H1 (cell line): ENCODE data around the gene LTB4R. TPM values are rescaled to one million over a fixed set of nuclear protein-coding genes. Genes with fewer than 3 reads are reported as not detected.
A peak's percentile ranks its signal among the peaks of the same experiment; 100 is the strongest.
"Not testable (repeated sequence)": the region's sequence is repeated elsewhere in the genome, so short reads cannot be mapped to it uniquely, and the experiment has no call there.

Experiments
- CTCF ChIA-PET: fragments of 300-600 bp; sonication (Branson Sonifier 250); formaldehyde crosslinking; loops from one replicate; lab custom pipeline; 2021; ENCODE audit not compliant: partially characterized antibody; lab: Charles Lee
- POLR2A ChIA-PET: fragments of 300-600 bp; sonication (Branson Sonifier 250); formaldehyde crosslinking; loops from one replicate; lab custom pipeline; 2021; ENCODE audit warnings: inconsistent platforms; ENCODE audit not compliant: partially characterized antibody; lab: Charles Lee
- DNase-seq, 2 experiments: peaks; one replicate each; pipeline versions ENCODE4 v3.0.0 to v3.0.0-alpha.2; 2010 to 2022; ENCODE audit warnings: low spot score in 2 of 2, low read depth in 1 of 2, mixed read lengths in 1 of 2
- FAIRE-seq: peaks from 2 replicates; lab custom pipeline; 2011; peaks lifted over from hg19 to GRCh38; lab: Jason Lieb, UNC
- H2AFZ ChIP-seq: 2 replicates; pipeline ENCODE4 v1.8.1; 2012; ENCODE audit warnings: low read length, inconsistent platforms
- H2AK5ac ChIP-seq: 2 replicates; pipeline ENCODE4 v1.6.1; 2013; ENCODE audit warnings: low read depth, low read length
- H2BK120ac ChIP-seq: replicated peaks from 2 replicates; pipeline ENCODE3; 2013; ENCODE audit warnings: low read depth, low read length, inconsistent platforms
- H2BK12ac ChIP-seq: 2 replicates; pipeline ENCODE4 v1.6.1; 2013; ENCODE audit warnings: low read depth, low read length
- H2BK15ac ChIP-seq: 2 replicates; pipeline ENCODE4 v1.6.1; 2013; ENCODE audit warnings: low read length
- H2BK20ac ChIP-seq: 2 replicates; pipeline ENCODE4 v1.6.1; 2013; ENCODE audit warnings: low read length
- H2BK5ac ChIP-seq: 2 replicates; pipeline ENCODE4 v1.6.1; 2013; ENCODE audit warnings: low read depth, low read length
- H3K14ac ChIP-seq: 2 replicates; pipeline ENCODE4 v1.6.1; 2013; ENCODE audit warnings: inconsistent platforms; ENCODE audit not compliant: insufficient read length
- H3K18ac ChIP-seq: 2 replicates; pipeline ENCODE4 v1.6.1; 2013; ENCODE audit warnings: low read length; ENCODE audit errors: extremely low read depth
- H3K23ac ChIP-seq: 2 replicates; pipeline ENCODE4 v1.6.1; 2013; ENCODE audit warnings: inconsistent platforms; ENCODE audit not compliant: insufficient read length
- H3K23me2 ChIP-seq: 2 replicates; pipeline ENCODE4 v1.6.1; 2013; ENCODE audit warnings: low read depth, low read length
- H3K27ac ChIP-seq: 2 replicates; pipeline ENCODE4 v1.6.1; 2011; ENCODE audit warnings: low read depth, low read length, inconsistent platforms
- H3K27me3 ChIP-seq, 4 experiments: replicated peaks in 1 of 4; 1 replicate in 1 of 4; 2 replicates in 3 of 4; pipeline versions ENCODE4 v1.6.1 to v1.8.1; 2011 to 2013; ENCODE audit warnings: low read length in 3 of 4, mild to moderate bottlenecking in 3 of 4, inconsistent platforms in 2 of 4, mixed read lengths in 2 of 4, moderate library complexity in 1 of 4; ENCODE audit not compliant: control insufficient read depth in 3 of 4, insufficient read depth in 3 of 4; ENCODE audit errors: extremely low read depth in 1 of 4
- H3K36me3 ChIP-seq, 4 experiments: 2 replicates each; pipeline versions ENCODE4 v1.6.1 to v1.8.1; 2011 to 2013; ENCODE audit warnings: mild to moderate bottlenecking in 4 of 4, low read length in 3 of 4, moderate library complexity in 2 of 4, control low read depth in 1 of 4, inconsistent platforms in 1 of 4; ENCODE audit not compliant: insufficient read depth in 4 of 4, control insufficient read depth in 2 of 4
- H3K4ac ChIP-seq: replicated peaks from 2 replicates; pipeline ENCODE3; 2013; ENCODE audit warnings: low read length, low read depth, mixed read lengths, inconsistent platforms; ENCODE audit not compliant: insufficient read length
- H3K4me1 ChIP-seq, 4 experiments: replicated peaks in 1 of 4; 1 replicate in 1 of 4; 2 replicates in 3 of 4; pipeline versions ENCODE4 v1.6.1 to v1.8.1; 2011 to 2013; ENCODE audit warnings: low read length in 3 of 4, inconsistent platforms in 2 of 4, mixed read lengths in 1 of 4; ENCODE audit not compliant: insufficient read depth in 4 of 4, control insufficient read depth in 3 of 4
- H3K4me2 ChIP-seq, 2 experiments: 2 replicates each; pipeline versions ENCODE4 v1.6.1 to v1.8.1; 2011 to 2013; ENCODE audit warnings: low read depth in 2 of 2, low read length in 2 of 2, control low read depth in 1 of 2, inconsistent platforms in 1 of 2, mild to moderate bottlenecking in 1 of 2; ENCODE audit not compliant: insufficient read depth in 1 of 2
- H3K4me3 ChIP-seq, 4 experiments: fragments of 200-600, 300-600 bp in 1 of 4; sonication (generic), shearing (Covaris generic), sonication (Bioruptor Twin) in 1 of 4; 2 replicates each; pipeline versions ENCODE4 v1.5.1 to v1.8.1; 2011 to 2016; ENCODE audit warnings: low read length in 4 of 4, low read depth in 3 of 4, control low read depth in 2 of 4, inconsistent platforms in 2 of 4, mild to moderate bottlenecking in 2 of 4, mixed read lengths in 1 of 4, moderate library complexity in 1 of 4; ENCODE audit not compliant: insufficient read depth in 2 of 4; ENCODE audit errors: extremely low read depth in 1 of 4
- H3K56ac ChIP-seq: replicated peaks from 2 replicates; pipeline ENCODE3; 2013; ENCODE audit warnings: low read depth, mild to moderate bottlenecking, mixed read lengths, low read length, inconsistent platforms; ENCODE audit not compliant: insufficient read length
- H3K79me1 ChIP-seq: 2 replicates; pipeline ENCODE4 v1.6.1; 2013; ENCODE audit warnings: low read depth, low read length, control low read depth
- H3K79me2 ChIP-seq, 2 experiments: 2 replicates each; pipeline versions ENCODE4 v1.6.1 to v1.8.1; 2012 to 2013; ENCODE audit warnings: low read length in 2 of 2, mild to moderate bottlenecking in 2 of 2, inconsistent platforms in 1 of 2; ENCODE audit not compliant: insufficient read depth in 2 of 2, control insufficient read depth in 1 of 2
- H3K9ac ChIP-seq, 4 experiments: replicated peaks in 1 of 4; 1 replicate in 1 of 4; 2 replicates in 3 of 4; pipeline versions ENCODE4 v1.6.1 to v1.8.1; 2011 to 2013; ENCODE audit warnings: low read depth in 3 of 4, low read length in 3 of 4, control low read depth in 2 of 4, mild to moderate bottlenecking in 2 of 4, moderate library complexity in 2 of 4, inconsistent platforms in 1 of 4; ENCODE audit errors: extremely low read depth in 1 of 4
- H3K9me3 ChIP-seq, 2 experiments: 2 replicates each; pipeline versions ENCODE4 v1.6.1 to v1.8.1; 2012 to 2013; ENCODE audit warnings: mild to moderate bottlenecking in 2 of 2, moderate library complexity in 2 of 2, control low read depth in 1 of 2, inconsistent platforms in 1 of 2, low read depth in 1 of 2, low read length in 1 of 2, mixed read lengths in 1 of 2; ENCODE audit not compliant: insufficient read depth in 2 of 2
- H4K20me1 ChIP-seq, 2 experiments: replicated peaks in 1 of 2; 2 replicates each; pipeline versions ENCODE3 to v1.8.1; 2011 to 2013; ENCODE audit warnings: inconsistent platforms in 2 of 2, low read length in 2 of 2, mild to moderate bottlenecking in 1 of 2; ENCODE audit not compliant: insufficient read depth in 2 of 2, control insufficient read depth in 1 of 2
- H4K5ac ChIP-seq: 2 replicates; pipeline ENCODE4 v1.6.1; 2013; ENCODE audit warnings: low read length, low read depth, mixed read lengths, inconsistent platforms; ENCODE audit not compliant: insufficient read length
- H4K8ac ChIP-seq: 2 replicates; pipeline ENCODE4 v1.8.0; 2013; ENCODE audit warnings: mild to moderate bottlenecking, moderate library complexity, low read length, inconsistent platforms; ENCODE audit not compliant: insufficient read depth; ENCODE audit errors: extremely low read depth
- H4K91ac ChIP-seq: replicated peaks from 2 replicates; pipeline ENCODE3; 2013; ENCODE audit warnings: low read length, mixed read lengths, inconsistent platforms; ENCODE audit not compliant: insufficient read length
- RAD21 ChIP-seq, 2 experiments: IDR thresholded peaks in 1 of 2; conservative IDR thresholded peaks in 1 of 2; 2 replicates each; pipeline ENCODE4 v1.6.1; 2011; ENCODE audit warnings: low read depth in 2 of 2, low read length in 2 of 2, improper control_type of control experiment in 1 of 2, inconsistent platforms in 1 of 2, mild to moderate bottlenecking in 1 of 2, moderate library complexity in 1 of 2
- WGBS, 2 experiments: shearing (Covaris generic) in 1 of 2; methylation state at CpG; one replicate each; pipeline versions ENCODE4 v1.1.6 to v1.1.7; 2013 to 2015; ENCODE audit warnings: low lambda C conversion rate in 2 of 2, mixed read lengths in 2 of 2, inconsistent platforms in 1 of 2, low coverage in 1 of 2, missing lambda C conversion rate in 1 of 2; ENCODE audit not compliant: insufficient replicate concordance in 2 of 2, insufficient coverage in 1 of 2, insufficient read length in 1 of 2; ENCODE audit errors: extremely low coverage in 1 of 2, missing lambda C conversion rate in 1 of 2; 5-methylcytosine and 5-hydroxymethylcytosine counted together
- polyA plus RNA-seq, 7 experiments: library from polyadenylated mRNA; depleted of rRNA in 3 of 7; stranded (reverse) in 5 of 7; unstranded in 2 of 7; fragments of >200 nt in 5 of 7; fragments of 200-250 nt in 2 of 7; gene quantifications; 1 replicate in 5 of 7; 2 replicates in 1 of 7; 4 replicates in 1 of 7; pipeline versions ENCODE4 v1.2.1 to v1.2.3, GENCODE V29; 2011 to 2013; ENCODE audit warnings: missing spikeins in 2 of 7, mixed read lengths in 2 of 7
- total RNA-seq: library from RNA; stranded (reverse); fragmentation: NEBNext Ultra II Directional; extraction: Animal tissue kit (Norgen Biotek cat#: 25700); gene quantifications from 2 replicates; pipeline ENCODE4 v1.2.1, GENCODE V29; 2021
- TF ChIP-seq, protein P1 (sequence below), 3 experiments: IDR thresholded peaks; 1 replicate in 2 of 3; 2 replicates in 1 of 3; pipeline versions ENCODE4 v1.5.1 to v1.6.1; 2011; ENCODE audit warnings: low read length in 3 of 3, mild to moderate bottlenecking in 3 of 3, inconsistent platforms in 2 of 3, low read depth in 1 of 3, moderate library complexity in 1 of 3; ENCODE audit not compliant: insufficient read depth in 1 of 3; ENCODE audit errors: control extremely low read depth in 1 of 3

LTB4R gene
- total and polyA plus RNA-seq, 2 of the 8 experiments (the other 6 are each of a cell fraction or from before 2014, with no cell fraction given): 4.1 to 6.7 TPM

GRCh38 chr14:24327914-24328313, 16.6 kb downstream of the LTB4R start:
- not testable (repeated sequence) for H2BK12ac ChIP-seq, H3K4ac ChIP-seq, H3K56ac ChIP-seq, H3K4me3 ChIP-seq, H2BK20ac ChIP-seq, H2BK120ac ChIP-seq, H2AFZ ChIP-seq, H4K91ac ChIP-seq, H3K4me2 ChIP-seq, H3K23ac ChIP-seq, H3K27ac ChIP-seq, H3K23me2 ChIP-seq, H2BK15ac ChIP-seq, H2AK5ac ChIP-seq, H3K79me1 ChIP-seq, FAIRE-seq, H3K18ac ChIP-seq, H3K9ac ChIP-seq, H3K79me2 ChIP-seq, H3K36me3 ChIP-seq, H3K9me3 ChIP-seq, H4K8ac ChIP-seq, H4K5ac ChIP-seq, H3K4me1 ChIP-seq, H4K20me1 ChIP-seq
- H3K27me3 ChIP-seq: peaks cover 2 to 46% (median 16%) of the 10 kb centered on the region in 4 experiments; a peak in 6 of 7 replicates
- peak in 1 of 2 experiments; percentile 54 for DNase-seq
- ChIA-PET CTCF (interaction anchor here (1.0 to 27.8 kb wide), 13 partner anchors 13 to 100 kb away, joined by 3 to 664 read pairs (median 4); partner anchors contain the start of genes CBLN3, CIDEB, KHNYN and LTB4R), POLR2A (interaction anchor here (1.4 kb wide), 1 partner anchor 11 kb away, joined by 3 read pairs; no protein-coding TSS in a partner anchor)
- 12% methylated on average over 7 of the region's 9 CpGs; no CpG with 5 or more reads in 1 of the 2 experiments for WGBS, 2 experiments
- TF ChIP-seq RAD21 (IDR thresholded peaks at IDR 0.05 in 1 of 2, conservative IDR thresholded peaks at IDR 0.05 in 1 of 2; ENCODE audit: low read depth in 2 of 2, low read length in 2 of 2): peak; percentile 21 to 28; a peak in 3 of 4 replicates
- TF ChIP-seq, protein P1, sequence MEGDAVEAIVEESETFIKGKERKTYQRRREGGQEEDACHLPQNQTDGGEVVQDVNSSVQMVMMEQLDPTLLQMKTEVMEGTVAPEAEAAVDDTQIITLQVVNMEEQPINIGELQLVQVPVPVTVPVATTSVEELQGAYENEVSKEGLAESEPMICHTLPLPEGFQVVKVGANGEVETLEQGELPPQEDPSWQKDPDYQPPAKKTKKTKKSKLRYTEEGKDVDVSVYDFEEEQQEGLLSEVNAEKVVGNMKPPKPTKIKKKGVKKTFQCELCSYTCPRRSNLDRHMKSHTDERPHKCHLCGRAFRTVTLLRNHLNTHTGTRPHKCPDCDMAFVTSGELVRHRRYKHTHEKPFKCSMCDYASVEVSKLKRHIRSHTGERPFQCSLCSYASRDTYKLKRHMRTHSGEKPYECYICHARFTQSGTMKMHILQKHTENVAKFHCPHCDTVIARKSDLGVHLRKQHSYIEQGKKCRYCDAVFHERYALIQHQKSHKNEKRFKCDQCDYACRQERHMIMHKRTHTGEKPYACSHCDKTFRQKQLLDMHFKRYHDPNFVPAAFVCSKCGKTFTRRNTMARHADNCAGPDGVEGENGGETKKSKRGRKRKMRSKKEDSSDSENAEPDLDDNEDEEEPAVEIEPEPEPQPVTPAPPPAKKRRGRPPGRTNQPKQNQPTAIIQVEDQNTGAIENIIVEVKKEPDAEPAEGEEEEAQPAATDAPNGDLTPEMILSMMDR (IDR thresholded peaks at IDR 0.05; ENCODE audit: control extremely low read depth in 1 of 3, insufficient read depth in 1 of 3, low read depth in 1 of 3, low read length in 3 of 3): peak in 2 of 3 experiments; percentile 16 to 25; a peak in 2 of 4 replicates
- TF ChIP-seq, all 59 proteins: peak for 2; not testable (repeated sequence) for 57
- H3K14ac ChIP-seq, H2BK5ac ChIP-seq: not testable (repeated sequence)
